IMR-90 (cell line): ENCODE results near the gene IFNA14. TPM values are rescaled to one million over a fixed set of nuclear protein-coding genes. Genes with fewer than 3 reads are reported as not detected.

Source experiments
- ATAC-seq: fragments of 200-7000 bp; cut with Tn5 transposase; 2 replicates; pipeline ENCODE4 v1.9.1; 2020; ENCODE audit warnings: low read depth, mild to moderate bottlenecking, moderate library complexity
- BruUV-seq: library from RNA; stranded (reverse); fragments of 400-500 nt; replicated peaks from 2 replicates; lab custom pipeline; 2021; lab: Mats Ljungman, UMichigan
- CTCF ChIA-PET: fragments of 300-600 bp; formaldehyde crosslinking; extraction: SDS; loops from one replicate; lab custom pipeline; 2021; ENCODE audit warnings: antibody characterized with exemption; lab: Yijun Ruan, JAX
- POLR2A ChIA-PET: fragments of 300-600 bp; sonication (Branson Sonifier 250); formaldehyde crosslinking; loops from one replicate; lab custom pipeline; 2022; ENCODE audit warnings: antibody characterized with exemption; ENCODE audit not compliant: unreplicated experiment; lab: Charles Lee
- DNase-seq: peaks from one replicate; pipeline ENCODE4 v3.0.0; 2013
- H2AFZ ChIP-seq: replicated peaks from 2 replicates; pipeline ENCODE3; 2013; ENCODE audit warnings: low read length, mild to moderate bottlenecking; ENCODE audit not compliant: poor library complexity
- H2AK5ac ChIP-seq: 2 replicates; pipeline ENCODE4 v1.6.1; 2013; ENCODE audit warnings: low read depth, low read length, inconsistent platforms
- H2AK9ac ChIP-seq: replicated peaks from 2 replicates; pipeline ENCODE3; 2013; ENCODE audit warnings: mild to moderate bottlenecking, low read depth, low read length, moderate library complexity; ENCODE audit not compliant: poor library complexity
- H2BK120ac ChIP-seq: 2 replicates; pipeline ENCODE4 v1.6.1; 2013; ENCODE audit warnings: low read depth, low read length, inconsistent platforms
- H2BK15ac ChIP-seq: 3 replicates; pipeline ENCODE4 v1.6.1; 2013; ENCODE audit warnings: low read depth, low read length, inconsistent platforms
- H2BK20ac ChIP-seq: 2 replicates; pipeline ENCODE4 v1.6.1; 2013; ENCODE audit warnings: low read depth, mild to moderate bottlenecking, inconsistent platforms, low read length, moderate library complexity
- H2BK5ac ChIP-seq: 2 replicates; pipeline ENCODE4 v1.6.1; 2013; ENCODE audit warnings: mild to moderate bottlenecking, low read depth, low read length, inconsistent platforms; ENCODE audit not compliant: poor library complexity, severe bottlenecking
- H3K14ac ChIP-seq: replicated peaks from 2 replicates; pipeline ENCODE4 v1.6.1; 2013; ENCODE audit warnings: low read depth, low read length, inconsistent platforms
- H3K18ac ChIP-seq: 2 replicates; pipeline ENCODE4 v1.6.1; 2013; ENCODE audit warnings: low read depth, low read length, control low read depth
- H3K23ac ChIP-seq: 2 replicates; pipeline ENCODE4 v1.6.1; 2013; ENCODE audit warnings: low read depth, low read length, inconsistent platforms
- H3K27ac ChIP-seq: 2 replicates; pipeline ENCODE4 v1.5.1; 2013; ENCODE audit warnings: mild to moderate bottlenecking, control low read depth, low read length; ENCODE audit not compliant: insufficient read depth
- H3K27me3 ChIP-seq: 2 replicates; pipeline ENCODE4 v1.6.1; 2013; ENCODE audit warnings: low read length; ENCODE audit not compliant: control insufficient read depth, insufficient read depth
- H3K36me3 ChIP-seq: 2 replicates; pipeline ENCODE4 v1.6.1; 2013; ENCODE audit warnings: low read length, mixed read lengths; ENCODE audit not compliant: control insufficient read depth, insufficient read depth
- H3K4ac ChIP-seq: 2 replicates; pipeline ENCODE4 v1.6.1; 2013; ENCODE audit warnings: low read depth, low read length, inconsistent platforms
- H3K4me1 ChIP-seq: 2 replicates; pipeline ENCODE4 v1.6.1; 2013; ENCODE audit warnings: low read length, mixed read lengths; ENCODE audit not compliant: control insufficient read depth, insufficient read depth
- H3K4me2 ChIP-seq: 2 replicates; pipeline ENCODE4 v1.6.1; 2013; ENCODE audit warnings: low read depth, mild to moderate bottlenecking, control low read depth, low read length, moderate library complexity
- H3K4me3 ChIP-seq: 2 replicates; pipeline ENCODE4 v1.5.1; 2013; ENCODE audit warnings: low read depth, mild to moderate bottlenecking, control low read depth, low read length, moderate library complexity; ENCODE audit not compliant: insufficient read depth
- H3K56ac ChIP-seq: 2 replicates; pipeline ENCODE4 v1.6.1; 2013; ENCODE audit warnings: low read length, inconsistent platforms; ENCODE audit not compliant: insufficient read depth; ENCODE audit errors: extremely low read depth
- H3K79me1 ChIP-seq, 2 experiments: 2 replicates each; pipeline ENCODE4 v1.6.1; 2013; ENCODE audit warnings: low read length in 2 of 2, inconsistent platforms in 1 of 2, low read depth in 1 of 2
- H3K9ac ChIP-seq: 2 replicates; pipeline ENCODE4 v1.6.1; 2013; ENCODE audit warnings: low read depth, low read length, control low read depth
- H3K9me1 ChIP-seq: 2 replicates; pipeline ENCODE4 v1.6.1; 2013; ENCODE audit warnings: low read length, inconsistent platforms; ENCODE audit not compliant: insufficient read depth
- H3K9me3 ChIP-seq: 2 replicates; pipeline ENCODE4 v1.6.1; 2013; ENCODE audit warnings: low read length; ENCODE audit not compliant: control insufficient read depth, insufficient read depth
- H4K20me1 ChIP-seq: 2 replicates; pipeline ENCODE4 v1.6.1; 2013; ENCODE audit warnings: low read length, inconsistent platforms; ENCODE audit not compliant: insufficient read depth
- H4K5ac ChIP-seq: 2 replicates; pipeline ENCODE4 v1.6.1; 2013; ENCODE audit warnings: mild to moderate bottlenecking, low read depth, low read length, control low read depth
- H4K8ac ChIP-seq, 2 experiments: 2 replicates each; pipeline ENCODE4 v1.6.1; 2013; ENCODE audit warnings: low read depth in 2 of 2, low read length in 2 of 2, control low read depth in 1 of 2, inconsistent platforms in 1 of 2
- H4K91ac ChIP-seq: 2 replicates; pipeline ENCODE4 v1.6.1; 2013; ENCODE audit warnings: low read depth, low read length, inconsistent platforms; ENCODE audit not compliant: insufficient read depth
- BHLHE40 ChIP-seq: fragments of 150-350 bp; IDR thresholded peaks from 2 replicates; pipeline ENCODE4 v1.6.1; 2016; ENCODE audit warnings: mild to moderate bottlenecking, low read depth, low read length
- ELK1 ChIP-seq: fragments of 150-350 bp; IDR thresholded peaks from 2 replicates; pipeline ENCODE4 v1.6.1; 2016; ENCODE audit warnings: low read depth, mild to moderate bottlenecking, low read length, moderate library complexity, borderline replicate concordance
- MAFK ChIP-seq: IDR thresholded peaks from 2 replicates; pipeline ENCODE4 v1.6.1; 2012; ENCODE audit warnings: low read depth, low read length, improper control_type of control experiment
- MAZ ChIP-seq: IDR thresholded peaks from 2 replicates; pipeline ENCODE4 v1.6.1; 2012; ENCODE audit warnings: low read depth, mild to moderate bottlenecking, low read length, improper control_type of control experiment, moderate library complexity, borderline replicate concordance
- MXI1 ChIP-seq: IDR thresholded peaks from 2 replicates; pipeline ENCODE4 v1.6.1; 2012; ENCODE audit warnings: low read depth, mild to moderate bottlenecking, low read length, moderate library complexity, borderline replicate concordance
- NFE2L2 ChIP-seq: fragments of 150-350 bp; IDR thresholded peaks from 2 replicates; pipeline ENCODE4 v1.6.1; 2016; ENCODE audit warnings: low read depth, mild to moderate bottlenecking, low read length
- POLR2A ChIP-seq: IDR thresholded peaks from 2 replicates; pipeline ENCODE4 v1.6.1; 2012; ENCODE audit warnings: mild to moderate bottlenecking, low read depth, low read length
- RAD21 ChIP-seq: IDR thresholded peaks from 2 replicates; pipeline ENCODE4 v1.6.1; 2012; ENCODE audit warnings: low read length, improper control_type of control experiment
- SMC3 ChIP-seq: fragments of 150-350 bp; IDR thresholded peaks from 2 replicates; pipeline ENCODE4 v1.6.1; 2016; ENCODE audit warnings: low read depth, mild to moderate bottlenecking, antibody characterized with exemption, low read length, moderate library complexity
- WGBS, 2 experiments: methylation state at CpG; one replicate each; pipeline versions ENCODE4 v1.1.5 to v1.1.7; 2013; ENCODE audit warnings: missing lambda C conversion rate in 2 of 2; ENCODE audit not compliant: insufficient read length in 1 of 2; ENCODE audit errors: extremely low coverage in 2 of 2; 5-methylcytosine and 5-hydroxymethylcytosine counted together
- dilution Hi-C: fragments of 300-500 bp; cut with HindIII; formaldehyde crosslinking; loops from one replicate; pipeline ENCODE4 v1.14.3; 2018; ENCODE audit warnings: low sequenced_read_pairs; ENCODE audit not compliant: unreplicated experiment
- in situ Hi-C: fragments of 300-500 bp; cut with MboI; formaldehyde crosslinking; loops from 3 replicates; pipeline ENCODE4 v1.14.3; 2019; ENCODE audit warnings: low sequenced_read_pairs, inconsistent platforms, mixed read lengths
- intact Hi-C: fragments of 100-400 bp; cut with micrococcal nuclease; formaldehyde crosslinking; loops from 2 replicates; pipeline ENCODE4 v1.10.0; 2022
- polyA plus RNA-seq, 3 experiments: library from polyadenylated mRNA; depleted of rRNA; stranded (reverse); fragments of >200 nt; gene quantifications; 2 replicates each; pipeline ENCODE4 v1.2.3, GENCODE V29; 2012; ENCODE audit warnings: low replicate concordance in 1 of 3
- total RNA-seq: library from RNA; depleted of rRNA; stranded (reverse); fragments of >200 nt; gene quantifications from 2 replicates; pipeline ENCODE4 v1.2.3, GENCODE V29; 2012
- TF ChIP-seq, protein P1 (sequence below): conservative IDR thresholded peaks from 2 replicates; pipeline ENCODE4 v1.5.1; 2012; ENCODE audit warnings: mild to moderate bottlenecking, low read depth, low read length, improper control_type of control experiment

The IFNA14 gene
- total and polyA plus RNA-seq, 2 of the 4 experiments (the other 2 are of a cell fraction): not detected

DNA sequence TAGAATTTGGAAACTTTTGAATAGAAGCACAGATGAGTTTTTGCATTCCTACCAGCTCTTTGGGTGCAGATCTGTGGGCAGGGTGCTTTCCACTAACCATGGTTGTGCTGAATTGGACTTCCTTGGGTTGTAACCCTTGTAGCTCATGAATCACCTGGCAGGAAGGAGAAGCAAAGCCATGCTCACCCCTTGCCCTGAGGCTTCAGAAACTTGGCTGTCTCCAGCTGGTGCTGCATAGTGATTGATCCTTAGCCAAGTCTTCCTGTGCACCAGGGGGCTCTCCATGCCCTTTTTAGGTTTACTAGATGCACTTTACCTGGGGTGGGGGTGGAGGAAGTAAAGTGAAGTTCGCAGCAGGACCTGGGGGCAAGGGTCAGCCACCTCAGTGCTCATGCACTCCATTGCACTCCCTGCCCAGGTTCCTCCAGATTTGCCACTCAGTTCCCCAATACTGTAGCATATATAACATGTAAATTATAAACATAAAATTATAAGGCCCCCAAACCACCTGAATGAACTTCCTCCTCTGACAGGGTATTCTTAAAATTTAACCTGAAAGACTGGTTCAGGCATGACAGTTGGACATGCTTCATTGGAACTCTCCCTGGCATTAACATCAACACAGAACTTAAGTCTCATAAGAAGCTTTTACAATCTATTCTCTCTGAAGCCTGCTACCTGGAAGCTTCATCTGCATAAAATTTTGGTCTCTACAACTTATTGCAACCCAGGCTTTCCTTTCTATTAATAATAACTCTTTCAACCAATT, 25.8 kb upstream of the IFNA14 start (continued):
- TF ChIP-seq MAFK: no peak
- no peak for TF ChIP-seq MAZ
- no peak for TF ChIP-seq NFE2L2
- no peak for TF ChIP-seq RAD21
- TF ChIP-seq BHLHE40: no peak

DNA sequence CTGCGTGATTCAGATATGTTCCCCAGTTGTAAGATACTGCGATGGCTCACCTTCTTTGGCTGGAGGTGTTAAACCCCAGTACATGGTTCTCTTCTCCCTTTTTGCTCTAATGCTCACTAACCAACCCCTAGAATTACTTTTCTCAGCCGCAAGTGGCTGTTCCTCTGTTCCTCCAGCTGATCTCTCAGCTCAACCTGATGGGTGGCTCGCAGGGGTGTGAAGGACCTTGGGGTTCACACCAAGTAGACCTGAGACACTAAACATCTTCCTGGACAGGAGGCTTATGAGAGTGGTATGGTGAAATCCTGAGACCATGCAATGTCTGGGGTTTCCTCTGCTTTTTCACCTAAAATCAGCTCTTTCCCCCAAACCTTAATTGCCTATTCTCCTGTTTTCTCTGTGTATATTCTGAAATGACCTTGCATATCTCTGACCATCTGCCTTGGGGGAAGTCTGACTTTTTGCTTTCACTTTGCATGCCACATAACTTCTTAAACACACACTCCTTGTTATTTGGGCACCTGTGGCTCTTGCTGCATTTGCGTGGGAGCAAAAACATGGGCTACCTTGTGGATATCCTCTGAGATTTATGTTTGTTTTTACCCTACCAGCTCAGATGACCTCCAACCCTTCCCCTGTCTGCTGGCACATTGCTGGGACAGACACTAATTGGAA, 15.9 kb upstream of the IFNA14 start:
- CTCF ChIA-PET: no interaction called here
- in situ Hi-C loops: no loop called here
- H3K14ac ChIP-seq: no peak overlapping the region

More for the DNA sequence above, 15.9 kb upstream of the IFNA14 start:
- Histone ChIP-seq H4K91ac (no peak overlapping the region), H2AK9ac (no peak overlapping the region), H4K8ac (no peak overlapping the region), H3K56ac (no peak overlapping the region), H2BK15ac (no peak overlapping the region), H3K27ac (no peak overlapping the region), H2BK120ac (no peak overlapping the region), H3K4me2 (no peak overlapping the region), H3K4me1 (0 out of 2 replicates have a peak, but pooled peaks cover 1% of the 10 kb centered on the region), H3K4me3 (no peak overlapping the region), H3K79me1 (no peaks in the 10 kb centered on the region), H2BK5ac (no peak overlapping the region), H3K27me3 (peaks cover 17% of the 10 kb centered on the region), H2BK20ac (no peak overlapping the region), H3K23ac (no peak overlapping the region), H3K9me1 (no peaks in the 10 kb centered on the region), H4K20me1 (no peaks in the 10 kb centered on the region), H3K4ac (no peak overlapping the region), H3K36me3 (no peaks in the 10 kb centered on the region), H3K18ac (no peak overlapping the region), H2AK5ac (no peak overlapping the region), H3K9ac (no peak overlapping the region), H3K9me3 (no peaks in the 10 kb centered on the region), H4K5ac (no peak overlapping the region), H2AFZ (no peak overlapping the region)
- no peak for ATAC-seq
- POLR2A ChIA-PET: no interaction called here
- BruUV-seq: no TSS peak
- DNase-seq: no peak
- TF ChIP-seq NFE2L2 (no peak), RAD21 (no peak), POLR2A (no peak), MXI1 (no peak), MAFK (no peak), SMC3 (no peak), ELK1 (no peak)
- TF ChIP-seq, protein P1, sequence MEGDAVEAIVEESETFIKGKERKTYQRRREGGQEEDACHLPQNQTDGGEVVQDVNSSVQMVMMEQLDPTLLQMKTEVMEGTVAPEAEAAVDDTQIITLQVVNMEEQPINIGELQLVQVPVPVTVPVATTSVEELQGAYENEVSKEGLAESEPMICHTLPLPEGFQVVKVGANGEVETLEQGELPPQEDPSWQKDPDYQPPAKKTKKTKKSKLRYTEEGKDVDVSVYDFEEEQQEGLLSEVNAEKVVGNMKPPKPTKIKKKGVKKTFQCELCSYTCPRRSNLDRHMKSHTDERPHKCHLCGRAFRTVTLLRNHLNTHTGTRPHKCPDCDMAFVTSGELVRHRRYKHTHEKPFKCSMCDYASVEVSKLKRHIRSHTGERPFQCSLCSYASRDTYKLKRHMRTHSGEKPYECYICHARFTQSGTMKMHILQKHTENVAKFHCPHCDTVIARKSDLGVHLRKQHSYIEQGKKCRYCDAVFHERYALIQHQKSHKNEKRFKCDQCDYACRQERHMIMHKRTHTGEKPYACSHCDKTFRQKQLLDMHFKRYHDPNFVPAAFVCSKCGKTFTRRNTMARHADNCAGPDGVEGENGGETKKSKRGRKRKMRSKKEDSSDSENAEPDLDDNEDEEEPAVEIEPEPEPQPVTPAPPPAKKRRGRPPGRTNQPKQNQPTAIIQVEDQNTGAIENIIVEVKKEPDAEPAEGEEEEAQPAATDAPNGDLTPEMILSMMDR: no peak
- WGBS, 2 experiments: 80% methylated on average over 1 of the region's 5 CpGs; no CpG with 5 or more reads in 1 of the 2 experiments
- dilution Hi-C loops: no loop called here
- intact Hi-C loops: no loop called here
